SK-N-SH (cell line): Measurements from ENCODE around the gene STAC3. TPM values are rescaled to one million over a fixed set of nuclear protein-coding genes. Genes with fewer than 3 reads are reported as not detected.

Source experiments
- CTCF ChIA-PET: fragments of 300-600, 350-600 bp; formaldehyde crosslinking; extraction: SDS; loops from one replicate; lab custom pipeline; 2021; lab: Yijun Ruan, JAX
- POLR2A ChIA-PET: fragments of 350-600 bp; sonication (Branson Sonifier 250); formaldehyde crosslinking; extraction: SDS; loops from one replicate; lab custom pipeline; 2020; ENCODE audit warnings: antibody characterized with exemption, inconsistent platforms; lab: Yijun Ruan, JAX
- DNase-seq: peaks from one replicate; pipeline ENCODE4 v3.0.0; 2012
- H2AFZ ChIP-seq: fragments of 200-600 bp; sonication (generic); 2 replicates; pipeline ENCODE4 v1.8.1; 2016; ENCODE audit warnings: antibody characterized with exemption, mild to moderate bottlenecking, low read depth
- H3F3A ChIP-seq: fragments of 200-600 bp; sonication (generic); replicated peaks from 2 replicates; pipeline ENCODE3; 2016; ENCODE audit warnings: antibody characterized with exemption, mild to moderate bottlenecking; ENCODE audit not compliant: insufficient read depth
- H3K27ac ChIP-seq, 2 experiments: fragments of 200-500 bp in 1 of 2; fragments of 200-600 bp in 1 of 2; sonication (Bioruptor generic) in 1 of 2; sonication (generic), shearing (Covaris generic) in 1 of 2; 2 replicates each; pipeline versions ENCODE4 v1.5.1 to v1.6.1; 2014 to 2016; ENCODE audit warnings: low read depth in 2 of 2, inconsistent platforms in 1 of 2, low read length in 1 of 2, mild to moderate bottlenecking in 1 of 2, mixed read lengths in 1 of 2
- H3K27me3 ChIP-seq: fragments of 200-600 bp; sonication (generic), shearing (Covaris generic); 2 replicates; pipeline ENCODE4 v1.6.1; 2016; ENCODE audit warnings: mixed run types; ENCODE audit not compliant: insufficient read depth
- H3K36me3 ChIP-seq, 2 experiments: fragments of 200-500 bp in 1 of 2; fragments of 200-600 bp in 1 of 2; sonication (Bioruptor generic) in 1 of 2; sonication (generic) in 1 of 2; replicated peaks in 1 of 2; 2 replicates each; pipeline versions ENCODE3 to v1.5.1; 2014 to 2016; ENCODE audit warnings: low read length in 1 of 2, mild to moderate bottlenecking in 1 of 2; ENCODE audit not compliant: insufficient read depth in 2 of 2, control insufficient read depth in 1 of 2
- H3K4me1 ChIP-seq, 2 experiments: fragments of 200-500 bp in 1 of 2; fragments of 200-600 bp in 1 of 2; sonication (Bioruptor generic) in 1 of 2; sonication (generic), shearing (Covaris generic) in 1 of 2; 2 replicates each; pipeline versions ENCODE4 v1.5.1 to v1.6.1; 2014 to 2016; ENCODE audit warnings: low read depth in 1 of 2, low read length in 1 of 2, mixed run types in 1 of 2; ENCODE audit not compliant: insufficient read depth in 2 of 2, control insufficient read depth in 1 of 2
- H3K4me2 ChIP-seq: fragments of 200-600 bp; sonication (generic), shearing (Covaris generic); 2 replicates; pipeline ENCODE4 v1.6.1; 2017; ENCODE audit warnings: mixed run types
- H3K4me3 ChIP-seq, 2 experiments: fragments of 200-500 bp in 1 of 2; fragments of 200-600 bp in 1 of 2; sonication (Bioruptor generic) in 1 of 2; sonication (generic), shearing (Covaris generic) in 1 of 2; 2 replicates each; pipeline versions ENCODE4 v1.5.1 to v1.8.1; 2014 to 2016; ENCODE audit warnings: low read depth in 2 of 2, inconsistent platforms in 1 of 2, low read length in 1 of 2, mild to moderate bottlenecking in 1 of 2, mixed read lengths in 1 of 2, moderate library complexity in 1 of 2
- H3K79me2 ChIP-seq: fragments of 200-600 bp; sonication (generic); 2 replicates; pipeline ENCODE4 v1.8.1; 2017; ENCODE audit warnings: mild to moderate bottlenecking; ENCODE audit not compliant: insufficient read depth
- H3K9ac ChIP-seq: fragments of 200-600 bp; sonication (generic); 2 replicates; pipeline ENCODE4 v1.6.1; 2017; ENCODE audit warnings: mixed run types
- H3K9me2 ChIP-seq: fragments of 200-600 bp; sonication (generic); 2 replicates; pipeline ENCODE4 v1.6.1; 2017; ENCODE audit warnings: mixed run types
- H3K9me3 ChIP-seq: fragments of 200-600 bp; sonication (generic); 2 replicates; pipeline ENCODE4 v1.6.1; 2017; ENCODE audit warnings: mixed run types, mild to moderate bottlenecking, moderate library complexity
- H4K20me1 ChIP-seq: fragments of 200-600 bp; sonication (generic); 2 replicates; pipeline ENCODE4 v1.6.1; 2017; ENCODE audit warnings: mild to moderate bottlenecking, mixed run types; ENCODE audit not compliant: insufficient read depth
- CHD2 ChIP-seq: fragments of 150-350 bp; IDR thresholded peaks from 2 replicates; pipeline ENCODE4 v1.6.1; 2018; ENCODE audit warnings: low read length; ENCODE audit not compliant: partially characterized antibody
- FOXM1 ChIP-seq: IDR thresholded peaks from 2 replicates; pipeline ENCODE4 v1.4.0; 2012; ENCODE audit warnings: low read depth, mild to moderate bottlenecking
- GATA2 ChIP-seq: sonication (generic); formaldehyde crosslinking; IDR thresholded peaks from 2 replicates; pipeline ENCODE4 v1.5.0; 2020; ENCODE audit warnings: mild to moderate bottlenecking, missing genetic modification reagents
- JUND ChIP-seq: IDR thresholded peaks from 2 replicates; pipeline ENCODE4 v1.4.0; 2012
- MXI1 ChIP-seq: IDR thresholded peaks from 2 replicates; pipeline ENCODE4 v1.6.1; 2012; ENCODE audit warnings: mild to moderate bottlenecking, low read depth, low read length, improper control_type of control experiment
- REST ChIP-seq: IDR thresholded peaks from 2 replicates; pipeline ENCODE4 v1.6.1; 2012; ENCODE audit warnings: mild to moderate bottlenecking, low read depth, low read length, moderate library complexity
- TEAD4 ChIP-seq: IDR thresholded peaks from 2 replicates; pipeline ENCODE4 v1.4.0; 2012; ENCODE audit warnings: mild to moderate bottlenecking, borderline replicate concordance; ENCODE audit not compliant: insufficient read depth
- YY1 ChIP-seq: IDR thresholded peaks from 2 replicates; pipeline ENCODE4 v1.4.0; 2012; ENCODE audit warnings: low read depth, mild to moderate bottlenecking
- WGBS: methylation state at CpG from one replicate; pipeline ENCODE4 v1.1.6; 2017; ENCODE audit warnings: low lambda C conversion rate; 5-methylcytosine and 5-hydroxymethylcytosine counted together
- polyA plus RNA-seq, 3 experiments: library from polyadenylated mRNA; depleted of rRNA; stranded (reverse); fragments of >200 nt; gene quantifications; 2 replicates each; pipeline ENCODE4 v1.2.3, GENCODE V29; 2012
- TF ChIP-seq, protein P1 (sequence below): fragments of 150-350 bp; IDR thresholded peaks from 2 replicates; pipeline ENCODE4 v1.6.1; 2017; ENCODE audit warnings: antibody characterized with exemption, low read length, low read depth, borderline replicate concordance

The STAC3 gene
- polyA plus RNA-seq, 1 of the 3 experiments (the other 2 are of a cell fraction), result 0.76 TPM

GRCh38 chr12:57235728-57236131 is 15.3 kb downstream of the STAC3 start:
- peaks cover 15% of the 10 kb centered on the region for H3K79me2 ChIP-seq
- 100% methylated on average over 5 of the region's 8 CpGs for WGBS
- peaks cover 3% of the 10 kb centered on the region; the same call in 1 of the 2 replicates for H3K27me3 ChIP-seq
- H3K4me3 ChIP-seq, result no peak overlapping the region
- DNase-seq, result no peak
- H4K20me1 ChIP-seq, result no peaks in the 10 kb centered on the region
- CTCF ChIA-PET, result interaction anchor here (11.9 to 31.5 kb wide), 2 partner anchors 8 to 23 kb away, joined by 271 to 937 read pairs; partner anchors contain the start of genes NXPH4 and SHMT2
- peaks cover 2 to 39% of the 10 kb centered on the region in 2 experiments; a peak in 2 of 4 replicates for H3K4me1 ChIP-seq
- H3F3A ChIP-seq, result peaks cover 9% of the 10 kb centered on the region
- no peak overlapping the region for H3K9ac ChIP-seq
- peaks cover 22 to 37% of the 10 kb centered on the region in 2 experiments for H3K36me3 ChIP-seq
- H3K9me2 ChIP-seq, result no peaks in the 10 kb centered on the region
- no peak overlapping the region for H3K27ac ChIP-seq
- POLR2A ChIA-PET, result interaction anchor here (1.0 kb wide), 1 partner anchor 277 kb away, joined by 3 read pairs; no protein-coding TSS in a partner anchor
- H2AFZ ChIP-seq, result no peak overlapping the region
- TF ChIP-seq, protein P1, sequence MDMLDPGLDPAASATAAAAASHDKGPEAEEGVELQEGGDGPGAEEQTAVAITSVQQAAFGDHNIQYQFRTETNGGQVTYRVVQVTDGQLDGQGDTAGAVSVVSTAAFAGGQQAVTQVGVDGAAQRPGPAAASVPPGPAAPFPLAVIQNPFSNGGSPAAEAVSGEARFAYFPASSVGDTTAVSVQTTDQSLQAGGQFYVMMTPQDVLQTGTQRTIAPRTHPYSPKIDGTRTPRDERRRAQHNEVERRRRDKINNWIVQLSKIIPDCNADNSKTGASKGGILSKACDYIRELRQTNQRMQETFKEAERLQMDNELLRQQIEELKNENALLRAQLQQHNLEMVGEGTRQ, result no peak
- no peak for TF ChIP-seq REST
- TF ChIP-seq, all 33 proteins: peak for 0
- no peaks in the 10 kb centered on the region for H3K9me3 ChIP-seq
- H3K4me2 ChIP-seq, result no peak overlapping the region

DNA sequence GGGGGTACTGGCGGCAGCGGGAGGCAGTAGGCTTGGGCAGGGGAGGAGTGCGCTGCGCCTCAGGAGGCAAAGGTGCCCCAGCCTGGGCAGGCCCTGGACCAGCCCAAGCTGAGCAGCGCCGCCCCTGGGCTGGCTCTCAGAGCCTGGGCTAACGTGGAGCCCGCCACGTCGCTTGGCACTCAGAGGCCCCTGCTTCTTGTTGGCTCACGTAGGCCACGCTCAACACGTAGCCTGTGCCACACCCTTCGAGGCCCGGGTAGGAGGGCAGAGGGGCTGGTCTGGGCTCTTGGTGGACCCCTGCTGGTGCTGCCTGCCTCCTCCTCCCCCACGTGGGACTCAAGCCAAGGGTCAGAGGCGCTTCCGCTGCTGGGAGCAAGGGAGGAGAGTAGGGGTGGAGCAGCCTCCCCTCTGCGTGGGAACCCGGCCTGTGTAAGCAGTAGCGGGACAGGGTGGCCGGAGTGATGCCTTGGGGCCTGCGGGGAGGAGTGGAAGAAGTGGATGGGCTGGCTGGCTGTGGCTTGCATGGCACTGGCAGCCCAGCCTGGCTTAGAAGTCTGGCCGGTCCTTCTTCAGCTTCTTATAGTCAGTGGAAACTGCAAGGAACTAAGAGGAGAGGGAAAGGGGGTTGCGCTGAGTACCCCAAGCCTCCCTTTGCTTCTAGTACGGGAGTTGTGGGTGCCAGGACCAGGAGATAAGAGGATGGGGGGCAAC is 15.8 kb downstream of the STAC3 start:
- 85% methylated on average over 16 of the region's 26 CpGs for WGBS
- Histone ChIP-seq H3K27ac (no peak overlapping the region; a peak in 1 of 4 replicates), H3F3A (peaks cover 9% of the 10 kb centered on the region), H3K36me3 (peaks cover 22 to 37% of the 10 kb centered on the region in 2 experiments), H3K4me2 (no peak overlapping the region), H3K4me3 (no peak overlapping the region), H3K79me2 (peaks cover 21% of the 10 kb centered on the region), H3K27me3 (no peaks in the 10 kb centered on the region), H3K9me3 (no peaks in the 10 kb centered on the region), H3K9me2 (no peaks in the 10 kb centered on the region), H3K9ac (no peak overlapping the region), H2AFZ (no peak overlapping the region), H3K4me1 (peaks cover 0 to 41% of the 10 kb centered on the region in 2 experiments; a peak in 1 of 4 replicates), H4K20me1 (no peaks in the 10 kb centered on the region)
- peak; percentile 63 for DNase-seq
- TF ChIP-seq MXI1, result no peak
- TF ChIP-seq FOXM1, result no peak
- TF ChIP-seq TEAD4, result no peak
- no peak for TF ChIP-seq CHD2
- TF ChIP-seq JUND, result no peak
- TF ChIP-seq YY1, result no peak
- TF ChIP-seq, protein P1, result no peak
- no peak for TF ChIP-seq GATA2 (CRISPR knock-in tag)
- POLR2A ChIA-PET, result interaction anchor here (1.0 kb wide), 1 partner anchor 278 kb away, joined by 3 read pairs; no protein-coding TSS in a partner anchor
- CTCF ChIA-PET, result interaction anchor here (11.9 to 31.5 kb wide), 2 partner anchors 8 to 23 kb away, joined by 271 to 937 read pairs; partner anchors contain the start of genes NXPH4 and SHMT2
